RPMI8226 (cell line): Measurements from ENCODE around the gene SURF1.

ENCODE experiments used
- DNase-seq: peaks from one replicate; pipeline ENCODE4 v3.0.0-alpha.2; 2015

Gene SURF1

GRCh38 chr9:133382507-133383141 lies 26.3 kb upstream of the SURF1 start:
- no peak for DNase-seq

- peak; percentile 3 for DNase-seq
Observed at GRCh38 chr9:133380734-133381133, 24.4 kb upstream of the SURF1 start.

DNA sequence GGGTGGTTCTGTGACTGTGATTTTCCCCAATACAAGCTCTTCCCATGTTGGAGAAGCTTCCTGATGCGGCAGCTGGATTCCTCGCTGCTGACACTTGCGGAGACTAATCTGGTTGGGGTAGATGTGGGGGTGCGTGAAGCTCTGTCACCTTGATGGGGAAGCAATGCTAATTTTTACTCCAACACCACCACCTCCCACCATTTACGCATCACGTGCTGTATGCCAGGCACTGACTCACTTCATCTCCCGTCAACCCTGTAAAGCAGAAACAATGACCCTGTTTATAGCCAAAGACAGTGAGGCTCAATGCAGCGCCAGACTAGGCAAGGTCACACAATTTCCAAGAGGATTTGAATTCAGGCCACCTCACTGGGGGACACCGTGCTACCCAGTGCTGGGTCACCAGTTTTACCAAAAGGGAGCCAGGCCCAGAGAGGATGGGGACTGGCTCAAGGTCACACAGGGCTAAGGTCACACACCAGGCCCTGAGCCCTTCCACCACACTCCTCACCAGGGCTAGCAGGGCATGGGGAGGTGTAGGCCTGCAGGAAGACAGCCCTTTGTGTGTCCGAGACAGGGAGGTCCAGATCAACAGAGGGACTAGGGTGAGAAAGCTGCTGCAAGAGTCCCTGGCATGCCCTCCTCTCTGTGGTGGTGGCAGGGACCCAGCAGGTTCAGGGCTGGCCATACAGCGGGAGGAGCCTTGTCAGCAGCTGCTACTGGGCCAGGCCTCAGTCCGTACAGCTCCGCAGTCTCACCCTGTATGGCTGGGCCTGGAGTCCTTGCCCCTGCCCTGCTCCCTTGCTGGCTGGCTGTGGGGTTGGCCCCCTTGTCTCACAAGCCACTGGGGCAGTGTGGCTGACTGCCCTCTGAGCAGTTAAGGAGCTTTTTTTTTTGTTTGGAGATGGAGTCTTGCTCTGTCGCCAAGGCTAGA lies 23.1 kb upstream of the SURF1 start:
- DNase-seq, result peak; percentile 2

GRCh38 chr9:133378408-133378962 lies 22.2 kb upstream of the SURF1 start:
- peak; percentile 47 for DNase-seq

DNA sequence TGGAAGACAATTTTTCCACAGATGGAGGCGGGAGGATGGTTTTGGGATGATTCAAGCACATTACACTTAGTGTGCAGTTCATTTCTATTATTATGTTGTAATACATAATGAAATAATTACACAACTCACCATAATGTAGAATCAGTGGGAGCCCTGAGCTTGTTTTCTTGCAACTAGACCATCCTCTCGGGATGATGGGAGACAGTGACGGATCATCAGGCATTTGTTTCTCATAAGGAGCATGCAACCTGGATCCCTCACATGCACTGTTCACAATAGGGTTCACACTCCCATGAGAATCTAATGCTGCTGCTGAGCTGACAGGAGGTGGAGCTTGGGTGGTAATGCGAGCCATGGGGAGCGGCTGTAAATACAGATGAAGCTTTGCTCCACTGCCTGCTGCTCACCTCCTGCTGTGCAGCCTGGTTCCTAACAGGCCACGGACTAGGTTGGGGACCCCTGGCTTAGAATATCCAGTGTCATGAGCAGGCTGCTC lies 21.5 kb upstream of the SURF1 start:
- peak; percentile 8 for DNase-seq

- DNase-seq, result peak; percentile 3
Observed at GRCh38 chr9:133377280-133377679, 21.0 kb upstream of the SURF1 start.

GRCh38 chr9:133375724-133376654 lies 19.7 kb upstream of the SURF1 start, which contains the start of the genes STKLD1 and SURF4:
Gene STKLD1, plus strand, starts transcription at chr9:133376366. Its CDS starts 108 bp downstream, at chr9:133376474.
Gene SURF4, minus strand, starts transcription at chr9:133376060. Its CDS starts 91 bp downstream, at chr9:133375969.
- peak; percentile 99 for DNase-seq

DNA sequence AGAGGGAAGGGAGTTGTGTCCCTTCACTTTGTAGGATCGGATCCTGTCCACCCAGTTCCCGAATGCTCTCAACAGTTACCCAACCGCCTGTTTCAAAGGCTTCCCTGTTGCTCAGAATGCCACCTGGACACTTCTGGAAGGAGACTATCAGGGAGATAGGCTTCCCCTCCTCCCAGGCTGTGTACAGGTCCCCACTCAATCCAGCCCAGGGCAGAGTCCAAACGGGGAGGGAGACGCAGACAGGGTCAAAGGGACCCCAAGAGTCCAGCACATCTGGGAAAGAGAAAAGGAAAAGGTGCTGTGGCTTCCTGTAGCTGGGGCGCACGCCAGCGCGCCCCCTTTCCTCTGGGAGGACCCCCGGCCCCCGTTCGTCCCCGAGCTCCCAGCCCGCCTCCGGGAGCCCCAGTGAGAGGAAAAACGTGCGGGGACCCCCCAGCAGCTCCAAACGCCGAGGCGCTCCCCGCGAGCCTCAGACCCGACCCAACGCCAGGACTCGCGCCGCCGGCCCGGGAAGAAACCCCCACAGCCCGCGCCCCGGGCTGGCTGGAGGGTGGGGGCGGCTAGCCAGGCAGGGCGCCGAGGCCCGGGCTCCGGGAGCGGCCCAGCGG lies 18.9 kb upstream of the SURF1 start:
- peak; percentile 43 for DNase-seq

DNA sequence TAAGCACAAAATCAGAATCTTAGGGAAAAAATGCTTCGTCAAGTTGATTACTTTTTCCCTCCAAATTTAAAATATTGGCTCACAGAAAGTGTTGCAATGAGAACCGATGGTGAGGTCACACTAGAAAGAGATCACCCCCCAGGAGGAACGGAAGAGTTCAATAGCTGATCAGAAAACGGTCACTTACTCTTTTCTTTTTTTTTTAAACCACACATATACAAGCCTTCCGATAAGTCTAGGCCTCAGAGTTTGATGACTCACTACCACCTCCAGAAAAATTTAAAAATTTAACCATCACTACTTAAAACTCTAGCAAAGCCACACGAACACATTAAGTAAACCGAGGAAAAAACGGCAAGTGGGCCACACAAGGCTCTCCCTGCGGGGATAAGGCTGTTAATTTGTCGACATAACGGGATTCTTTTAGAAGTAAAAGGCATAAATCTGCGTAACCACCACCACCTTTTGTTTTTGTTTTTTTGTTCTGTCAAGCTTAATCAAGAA lies 18.4 kb upstream of the SURF1 start:
- DNase-seq, result peak; percentile 3

DNA sequence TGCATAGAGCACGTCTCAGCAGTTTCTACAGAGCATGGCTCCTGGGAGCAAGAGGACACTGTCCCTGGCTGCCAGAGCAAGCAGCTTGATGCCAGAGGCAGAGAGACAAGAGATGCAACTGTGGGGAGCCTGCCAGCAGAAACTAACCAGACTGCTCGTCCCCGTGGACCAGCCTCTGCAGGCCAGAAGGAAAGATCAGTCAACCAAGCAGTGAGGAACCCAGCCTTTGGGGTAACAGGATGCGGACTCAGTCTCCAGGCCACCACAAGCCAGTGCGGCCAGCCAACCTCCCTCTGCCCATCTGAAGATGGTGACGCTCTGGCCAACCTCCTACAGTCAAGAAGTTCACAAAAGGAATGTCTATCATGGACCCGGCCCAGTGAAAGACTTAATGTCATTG lies 15.9 kb upstream of the SURF1 start:
- no peak for DNase-seq

DNA sequence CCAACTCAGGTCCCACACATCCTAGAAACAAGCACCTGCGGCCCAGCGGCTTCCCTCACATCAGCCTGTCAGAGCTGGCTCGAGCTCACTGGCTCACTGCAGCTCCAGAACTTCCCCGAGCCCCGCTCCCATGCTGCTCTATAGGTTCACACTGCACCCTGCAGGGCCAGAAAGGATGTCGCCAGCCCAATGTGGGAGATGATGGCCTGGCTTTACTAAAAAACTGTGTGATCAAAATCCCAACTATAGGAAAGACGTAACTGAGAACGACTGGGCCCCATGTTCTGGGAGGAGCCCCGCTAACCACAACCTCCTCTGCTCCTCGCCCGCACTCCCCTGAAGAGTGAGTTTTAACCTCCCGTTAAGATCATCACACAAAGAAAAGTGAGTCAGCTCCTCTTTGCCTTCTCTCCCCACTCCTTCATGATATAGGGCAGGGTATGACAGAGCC lies 15.0 kb upstream of the SURF1 start:
- DNase-seq, result no peak

- no peak for DNase-seq
Observed at GRCh38 chr9:133370685-133371084, 14.4 kb upstream of the SURF1 start.

DNA sequence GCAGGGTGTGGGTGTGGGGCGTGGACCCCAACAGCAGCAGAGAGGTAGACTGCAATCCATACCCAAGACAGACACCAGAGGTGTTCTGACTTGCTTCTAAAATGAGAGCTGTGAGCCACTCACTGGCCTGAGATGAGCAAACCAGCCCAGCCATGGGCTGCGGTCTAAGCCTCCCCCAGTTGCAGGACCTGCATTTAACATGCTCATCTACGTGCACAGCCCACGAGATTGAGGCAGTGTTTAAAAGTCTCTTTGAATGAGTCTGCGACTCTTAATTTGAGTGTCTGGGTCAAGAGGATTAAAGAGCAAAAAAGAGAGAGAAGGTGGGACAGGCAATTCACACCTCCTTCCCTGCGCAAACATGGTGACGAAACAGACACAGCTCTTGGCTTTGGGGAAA lies 13.6 kb upstream of the SURF1 start:
- no peak for DNase-seq

- no peak for DNase-seq
Observed at GRCh38 chr9:133369422-133369821, 13.1 kb upstream of the SURF1 start.

- no peak for DNase-seq
Observed at GRCh38 chr9:133368249-133368881, 12.1 kb upstream of the SURF1 start.

DNA sequence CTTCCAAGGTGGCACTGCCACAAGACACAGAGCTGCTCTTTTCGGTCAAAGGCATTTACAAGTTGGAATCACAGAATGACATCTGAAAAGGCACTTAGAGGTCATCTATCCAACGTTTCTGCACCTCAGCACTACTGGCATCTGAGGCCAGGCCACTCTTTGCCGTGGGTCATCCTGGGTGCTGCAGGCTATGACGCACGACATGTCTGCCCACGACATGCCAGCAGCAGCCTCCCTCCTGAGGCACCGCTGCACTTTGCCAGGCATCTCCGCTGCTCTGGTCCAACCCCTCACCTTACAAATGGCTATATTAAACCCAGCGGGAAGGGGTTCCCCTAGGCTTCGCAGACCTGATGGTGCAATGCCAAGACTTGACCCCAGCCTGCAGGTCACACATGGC lies 11.5 kb upstream of the SURF1 start:
- DNase-seq, result no peak

- DNase-seq, result no peak
Observed at GRCh38 chr9:133367221-133367620, 10.9 kb upstream of the SURF1 start.

GRCh38 chr9:133366435-133366834 lies 10.1 kb upstream of the SURF1 start:
- DNase-seq, result no peak

DNA sequence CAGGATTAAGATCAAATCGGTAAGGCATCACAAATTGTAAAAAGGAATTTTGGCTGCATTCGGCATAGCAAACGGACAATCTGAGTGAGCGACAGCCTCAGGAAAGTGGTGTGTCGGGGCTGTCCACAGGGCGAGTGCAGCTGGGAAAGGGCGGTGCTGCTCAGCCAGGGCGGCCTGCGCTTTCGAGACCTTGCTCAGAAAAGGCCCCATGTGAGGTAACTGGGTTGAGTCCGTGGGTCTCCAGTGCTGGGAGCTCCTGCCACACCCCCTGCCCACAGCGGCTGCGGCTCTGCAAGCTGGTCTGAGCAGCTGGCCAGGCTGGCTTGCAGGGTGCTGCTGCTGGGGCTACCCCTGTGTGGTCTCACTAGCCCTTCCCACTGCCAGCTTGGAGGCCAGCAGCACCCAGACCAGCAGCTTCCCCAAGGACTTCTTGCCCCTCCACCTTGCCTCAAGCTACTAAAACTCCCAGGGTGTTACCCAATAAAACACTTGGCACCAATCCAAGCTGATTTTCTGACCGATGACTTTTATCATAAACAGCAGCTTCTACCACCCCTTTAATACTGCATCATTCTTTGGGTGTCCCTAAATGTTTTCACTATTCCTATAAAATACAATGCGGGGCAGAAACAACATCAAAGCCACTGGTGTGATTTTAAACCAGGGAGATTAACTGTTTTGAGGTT lies 6.2 kb upstream of the SURF1 start:
- DNase-seq, result no peak

GRCh38 chr9:133361507-133362092 lies 5.3 kb upstream of the SURF1 start:
- DNase-seq, result no peak
